HCT116 (cell line): ENCODE data around the gene AP1AR. TPM values are rescaled to one million over a fixed set of nuclear protein-coding genes. Genes with fewer than 3 reads are reported as not detected.

ENCODE experiments used
- ATAC-seq: fragments of 200-7000 bp; cut with Tn5 transposase; 2 replicates; pipeline ENCODE4 v1.9.1; 2020; ENCODE audit warnings: mild to moderate bottlenecking, moderate library complexity
- BruUV-seq: library from RNA; stranded (reverse); fragments of 400-500 nt; replicated peaks from 2 replicates; lab custom pipeline; 2021; lab: Mats Ljungman, UMichigan
- CTCF ChIA-PET: fragments of 300-600 bp; sonication (Branson Sonifier 250); formaldehyde crosslinking; loops from one replicate; lab custom pipeline; 2021; ENCODE audit warnings: antibody characterized with exemption; lab: Charles Lee
- POLR2A ChIA-PET: fragments of 300-600, 350-600 bp; sonication (Branson Sonifier 250); formaldehyde crosslinking; loops from one replicate; lab custom pipeline; 2021; ENCODE audit warnings: antibody characterized with exemption; lab: Charles Lee
- RAD21 ChIA-PET, 2 experiments: fragments of 300-600 bp; sonication (Branson Sonifier 250); formaldehyde crosslinking; loops; one replicate each; lab custom pipeline; 2023; ENCODE audit warnings: low total read pairs in 2 of 2; ENCODE audit not compliant: uncharacterized antibody in 2 of 2, unreplicated experiment in 2 of 2, low non-redundant PET in 1 of 2; lab: Charles Lee
- DNase-seq: peaks from one replicate; pipeline ENCODE4 v3.0.0-alpha.2; 2010; ENCODE audit warnings: low read depth, low spot score
- H2AFZ ChIP-seq: fragments of 200-600 bp; shearing (Covaris generic), sonication (generic); 2 replicates; pipeline ENCODE4 v1.6.1; 2017; ENCODE audit warnings: low read depth, mixed run types, mixed read lengths, antibody characterized with exemption, low read length; ENCODE audit not compliant: poor library complexity, severe bottlenecking
- H3K27ac ChIP-seq: 2 replicates; pipeline ENCODE4 v1.5.1; 2012; ENCODE audit warnings: low read depth, low read length
- H3K27me3 ChIP-seq: fragments of 200-600 bp; sonication (generic); 2 replicates; pipeline ENCODE4 v1.6.1; 2016; ENCODE audit warnings: mixed run types, low read length, mixed read lengths; ENCODE audit not compliant: insufficient read depth
- H3K36me3 ChIP-seq, 2 experiments: fragments of 200-500 bp in 1 of 2; fragments of 200-600 bp in 1 of 2; sonication (Bioruptor generic) in 1 of 2; sonication (generic) in 1 of 2; 2 replicates each; pipeline versions ENCODE4 v1.5.1 to v1.6.1; 2014 to 2016; ENCODE audit warnings: low read length in 2 of 2, inconsistent platforms in 1 of 2, mixed read lengths in 1 of 2, mixed run types in 1 of 2; ENCODE audit not compliant: insufficient read depth in 2 of 2, control insufficient read depth in 1 of 2
- H3K4me1 ChIP-seq, 2 experiments: fragments of 200-600 bp in 1 of 2; sonication (generic) in 1 of 2; 2 replicates each; pipeline versions ENCODE4 v1.5.1 to v1.6.1; 2012 to 2017; ENCODE audit warnings: low read length in 2 of 2, inconsistent platforms in 1 of 2, mild to moderate bottlenecking in 1 of 2, mixed read lengths in 1 of 2, mixed run types in 1 of 2, moderate library complexity in 1 of 2; ENCODE audit not compliant: insufficient read depth in 2 of 2, control insufficient read depth in 1 of 2
- H3K4me2 ChIP-seq: fragments of 200-600 bp; sonication (generic); 2 replicates; pipeline ENCODE4 v1.6.1; 2017; ENCODE audit warnings: mixed run types, low read length, mixed read lengths
- H3K4me3 ChIP-seq, 2 experiments: fragments of 200-600 bp in 1 of 2; sonication (generic) in 1 of 2; replicated peaks in 1 of 2; 2 replicates each; pipeline ENCODE4 v1.5.1; 2011 to 2016; ENCODE audit warnings: low read length in 2 of 2, control low read depth in 1 of 2, low read depth in 1 of 2, mild to moderate bottlenecking in 1 of 2, mixed read lengths in 1 of 2, mixed run types in 1 of 2
- H3K79me2 ChIP-seq: fragments of 200-600 bp; sonication (generic); 2 replicates; pipeline ENCODE4 v1.6.1; 2017; ENCODE audit warnings: mild to moderate bottlenecking, mixed run types, low read length, moderate library complexity, mixed read lengths; ENCODE audit not compliant: insufficient read depth
- H3K9ac ChIP-seq: fragments of 200-600 bp; sonication (generic); 2 replicates; pipeline ENCODE4 v1.6.1; 2016; ENCODE audit warnings: low read length, mixed read lengths
- H3K9me2 ChIP-seq: fragments of 200-600 bp; sonication (generic), shearing (Covaris generic); 2 replicates; pipeline ENCODE4 v1.6.1; 2017; ENCODE audit warnings: mixed run types, mild to moderate bottlenecking, moderate library complexity; ENCODE audit not compliant: insufficient read depth
- H3K9me3 ChIP-seq, 2 experiments: fragments of 200-500 bp in 1 of 2; fragments of 200-600 bp in 1 of 2; sonication (Bioruptor generic) in 1 of 2; sonication (generic) in 1 of 2; 2 replicates each; pipeline ENCODE4 v1.6.1; 2014 to 2017; ENCODE audit warnings: low read length in 2 of 2, mixed read lengths in 2 of 2, inconsistent platforms in 1 of 2, low read depth in 1 of 2, mild to moderate bottlenecking in 1 of 2, mixed run types in 1 of 2, moderate library complexity in 1 of 2; ENCODE audit not compliant: control insufficient read depth in 1 of 2, insufficient read depth in 1 of 2
- H4K20me1 ChIP-seq: fragments of 200-600 bp; sonication (generic), shearing (Covaris generic); 2 replicates; pipeline ENCODE4 v1.6.1; 2017; ENCODE audit warnings: mixed run types, mild to moderate bottlenecking, moderate library complexity; ENCODE audit not compliant: insufficient read depth
- CEBPB ChIP-seq: IDR thresholded peaks from 2 replicates; pipeline ENCODE4 v1.6.1; 2012; ENCODE audit warnings: low read depth
- EZH2 ChIP-seq: fragments of 200-600 bp; sonication (generic); IDR thresholded peaks from 2 replicates; pipeline ENCODE4 v1.6.1; 2017; ENCODE audit warnings: antibody characterized with exemption, mixed run types
- JUND ChIP-seq: IDR thresholded peaks from 2 replicates; pipeline ENCODE4 v1.6.1; 2012
- ZNF274 ChIP-seq: fragments of 200-500 bp; sonication (Bioruptor generic); IDR thresholded peaks from 2 replicates; pipeline ENCODE4 v1.6.1; 2014; ENCODE audit warnings: mild to moderate bottlenecking, low read depth, low read length, inconsistent platforms
- intact Hi-C: fragments of 100-400 bp; cut with micrococcal nuclease; formaldehyde crosslinking; loops from 2 replicates; pipeline ENCODE4 v1.10.0; 2022
- total RNA-seq: library from RNA; stranded (reverse); gene quantifications from one replicate; pipeline ENCODE4 v1.2.1, GENCODE V29; 2021; ENCODE audit not compliant: unreplicated experiment
- TF ChIP-seq, protein P1 (sequence below): IDR thresholded peaks from 2 replicates; pipeline ENCODE4 v1.6.1; 2012
- TF ChIP-seq, protein P2 (sequence below): IDR thresholded peaks from 2 replicates; pipeline ENCODE4 v1.6.1; 2012
- TF ChIP-seq, protein P3 (sequence below): IDR thresholded peaks from 2 replicates; pipeline ENCODE4 v1.6.1; 2012; ENCODE audit warnings: low read depth
- TF ChIP-seq, protein P4 (sequence below): IDR thresholded peaks from 2 replicates; pipeline ENCODE4 v1.6.1; 2011; ENCODE audit warnings: mild to moderate bottlenecking, low read length, moderate library complexity; ENCODE audit not compliant: insufficient replicate concordance; ENCODE audit errors: extremely low read depth

AP1AR gene
- total RNA-seq, 1 experiment from 2014 or later, result 56.7 TPM

DNA sequence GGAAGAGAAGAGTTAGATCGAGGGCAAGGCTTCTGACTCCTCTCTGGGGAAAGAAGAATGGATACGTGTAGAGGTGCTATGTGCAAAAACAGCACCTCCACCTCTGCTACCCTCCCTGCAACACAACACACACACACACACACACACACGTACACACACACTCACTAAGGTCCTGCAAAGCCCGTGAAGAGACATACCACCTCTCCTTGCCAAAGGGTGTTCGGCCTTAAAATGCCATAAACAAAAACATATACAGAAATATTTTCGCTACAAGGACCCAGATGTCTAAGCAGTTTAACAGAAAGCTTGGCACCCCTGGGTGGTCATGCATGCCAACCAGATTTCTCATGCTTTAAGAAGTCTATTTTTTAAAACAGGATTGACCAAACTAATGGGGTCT is 52.6 kb downstream of the AP1AR start:
- ChIA-PET RAD21 (no interaction called here), POLR2A (no interaction called here), CTCF (no interaction called here)
- ATAC-seq, result no peak
- H3K4me2 ChIP-seq, result peak overlapping the region; percentile 99
- peak overlapping the region; percentile 70 to 89 for H3K4me3 ChIP-seq
- H3K9ac ChIP-seq, result peak overlapping the region; percentile 91
- H3K9me2 ChIP-seq, result no peaks in the 10 kb centered on the region
- peaks cover 64% of the 10 kb centered on the region for H3K79me2 ChIP-seq
- H4K20me1 ChIP-seq, result no peaks in the 10 kb centered on the region
- H3K27ac ChIP-seq, result no peak overlapping the region
- H3K36me3 ChIP-seq, result peaks cover 0 to 9% of the 10 kb centered on the region in 2 experiments; a peak in 1 of 4 replicates
- H2AFZ ChIP-seq, result no peak overlapping the region
- H3K9me3 ChIP-seq, result no peaks in the 10 kb centered on the region
- intact Hi-C loops, result no loop called here
- TF ChIP-seq, protein P1, sequence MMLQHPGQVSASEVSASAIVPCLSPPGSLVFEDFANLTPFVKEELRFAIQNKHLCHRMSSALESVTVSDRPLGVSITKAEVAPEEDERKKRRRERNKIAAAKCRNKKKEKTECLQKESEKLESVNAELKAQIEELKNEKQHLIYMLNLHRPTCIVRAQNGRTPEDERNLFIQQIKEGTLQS, result no peak
- TF ChIP-seq ZNF274 (no peak), JUND (no peak), EZH2 (no peak), CEBPB (no peak)
- TF ChIP-seq, protein P2, sequence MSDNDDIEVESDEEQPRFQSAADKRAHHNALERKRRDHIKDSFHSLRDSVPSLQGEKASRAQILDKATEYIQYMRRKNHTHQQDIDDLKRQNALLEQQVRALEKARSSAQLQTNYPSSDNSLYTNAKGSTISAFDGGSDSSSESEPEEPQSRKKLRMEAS, result no peak
- TF ChIP-seq, protein P3, sequence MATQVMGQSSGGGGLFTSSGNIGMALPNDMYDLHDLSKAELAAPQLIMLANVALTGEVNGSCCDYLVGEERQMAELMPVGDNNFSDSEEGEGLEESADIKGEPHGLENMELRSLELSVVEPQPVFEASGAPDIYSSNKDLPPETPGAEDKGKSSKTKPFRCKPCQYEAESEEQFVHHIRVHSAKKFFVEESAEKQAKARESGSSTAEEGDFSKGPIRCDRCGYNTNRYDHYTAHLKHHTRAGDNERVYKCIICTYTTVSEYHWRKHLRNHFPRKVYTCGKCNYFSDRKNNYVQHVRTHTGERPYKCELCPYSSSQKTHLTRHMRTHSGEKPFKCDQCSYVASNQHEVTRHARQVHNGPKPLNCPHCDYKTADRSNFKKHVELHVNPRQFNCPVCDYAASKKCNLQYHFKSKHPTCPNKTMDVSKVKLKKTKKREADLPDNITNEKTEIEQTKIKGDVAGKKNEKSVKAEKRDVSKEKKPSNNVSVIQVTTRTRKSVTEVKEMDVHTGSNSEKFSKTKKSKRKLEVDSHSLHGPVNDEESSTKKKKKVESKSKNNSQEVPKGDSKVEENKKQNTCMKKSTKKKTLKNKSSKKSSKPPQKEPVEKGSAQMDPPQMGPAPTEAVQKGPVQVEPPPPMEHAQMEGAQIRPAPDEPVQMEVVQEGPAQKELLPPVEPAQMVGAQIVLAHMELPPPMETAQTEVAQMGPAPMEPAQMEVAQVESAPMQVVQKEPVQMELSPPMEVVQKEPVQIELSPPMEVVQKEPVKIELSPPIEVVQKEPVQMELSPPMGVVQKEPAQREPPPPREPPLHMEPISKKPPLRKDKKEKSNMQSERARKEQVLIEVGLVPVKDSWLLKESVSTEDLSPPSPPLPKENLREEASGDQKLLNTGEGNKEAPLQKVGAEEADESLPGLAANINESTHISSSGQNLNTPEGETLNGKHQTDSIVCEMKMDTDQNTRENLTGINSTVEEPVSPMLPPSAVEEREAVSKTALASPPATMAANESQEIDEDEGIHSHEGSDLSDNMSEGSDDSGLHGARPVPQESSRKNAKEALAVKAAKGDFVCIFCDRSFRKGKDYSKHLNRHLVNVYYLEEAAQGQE, result no peak
- TF ChIP-seq, protein P4, sequence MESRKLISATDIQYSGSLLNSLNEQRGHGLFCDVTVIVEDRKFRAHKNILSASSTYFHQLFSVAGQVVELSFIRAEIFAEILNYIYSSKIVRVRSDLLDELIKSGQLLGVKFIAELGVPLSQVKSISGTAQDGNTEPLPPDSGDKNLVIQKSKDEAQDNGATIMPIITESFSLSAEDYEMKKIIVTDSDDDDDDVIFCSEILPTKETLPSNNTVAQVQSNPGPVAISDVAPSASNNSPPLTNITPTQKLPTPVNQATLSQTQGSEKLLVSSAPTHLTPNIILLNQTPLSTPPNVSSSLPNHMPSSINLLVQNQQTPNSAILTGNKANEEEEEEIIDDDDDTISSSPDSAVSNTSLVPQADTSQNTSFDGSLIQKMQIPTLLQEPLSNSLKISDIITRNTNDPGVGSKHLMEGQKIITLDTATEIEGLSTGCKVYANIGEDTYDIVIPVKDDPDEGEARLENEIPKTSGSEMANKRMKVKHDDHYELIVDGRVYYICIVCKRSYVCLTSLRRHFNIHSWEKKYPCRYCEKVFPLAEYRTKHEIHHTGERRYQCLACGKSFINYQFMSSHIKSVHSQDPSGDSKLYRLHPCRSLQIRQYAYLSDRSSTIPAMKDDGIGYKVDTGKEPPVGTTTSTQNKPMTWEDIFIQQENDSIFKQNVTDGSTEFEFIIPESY, result no peak
- BruUV-seq, result no TSS peak
- H3K27me3 ChIP-seq, result no peaks in the 10 kb centered on the region
- DNase-seq, result no peak
- peaks cover 9 to 19% of the 10 kb centered on the region in 2 experiments; a peak in 3 of 4 replicates for H3K4me1 ChIP-seq
